GM23248 (cell line): ENCODE results near the gene NEMP2. TPM values are rescaled to one million over a fixed set of nuclear protein-coding genes. Genes with fewer than 3 reads are reported as not detected.

Source experiments
- DNase-seq: peaks from one replicate; pipeline ENCODE4 v3.0.0-alpha.2; 2015
- H2AFZ ChIP-seq: fragments of 200-600 bp; sonication (generic); 2 replicates; pipeline ENCODE4 v1.6.1; 2016; ENCODE audit warnings: antibody characterized with exemption
- H3F3A ChIP-seq: fragments of 200-600 bp; sonication (generic); 2 replicates; pipeline ENCODE4 v1.6.1; 2016; ENCODE audit warnings: mild to moderate bottlenecking, antibody characterized with exemption, mixed run types; ENCODE audit not compliant: insufficient read depth
- H3K27ac ChIP-seq: fragments of 200-600 bp; sonication (generic); 2 replicates; pipeline ENCODE4 v1.5.1; 2016; ENCODE audit warnings: mild to moderate bottlenecking
- H3K27me3 ChIP-seq: fragments of 200-600 bp; sonication (generic); replicated peaks from 2 replicates; pipeline ENCODE4 v1.6.1; 2016; ENCODE audit warnings: mild to moderate bottlenecking; ENCODE audit not compliant: insufficient read depth
- H3K36me3 ChIP-seq: fragments of 200-600 bp; sonication (generic); 2 replicates; pipeline ENCODE4 v1.6.1; 2016; ENCODE audit warnings: low read depth, mild to moderate bottlenecking
- H3K4me1 ChIP-seq: fragments of 200-600 bp; sonication (generic); 2 replicates; pipeline ENCODE4 v1.6.1; 2016; ENCODE audit warnings: mild to moderate bottlenecking; ENCODE audit not compliant: insufficient read depth
- H3K4me2 ChIP-seq: fragments of 200-600 bp; sonication (generic); one replicate; pipeline ENCODE4 v1.6.1; 2016; ENCODE audit warnings: mild to moderate bottlenecking; ENCODE audit not compliant: unreplicated experiment
- H3K4me3 ChIP-seq: fragments of 200-600 bp; sonication (generic); 2 replicates; pipeline ENCODE4 v1.5.1; 2016; ENCODE audit warnings: mild to moderate bottlenecking
- H3K79me2 ChIP-seq: fragments of 200-600 bp; sonication (generic); 2 replicates; pipeline ENCODE4 v1.6.1; 2016; ENCODE audit warnings: mild to moderate bottlenecking; ENCODE audit not compliant: insufficient read depth
- H3K9ac ChIP-seq: fragments of 200-600 bp; sonication (generic); 2 replicates; pipeline ENCODE4 v1.6.1; 2016; ENCODE audit warnings: mild to moderate bottlenecking
- H3K9me2 ChIP-seq: fragments of 200-600 bp; sonication (generic); 2 replicates; pipeline ENCODE4 v1.6.1; 2016; ENCODE audit warnings: mixed run types, mild to moderate bottlenecking, moderate library complexity; ENCODE audit not compliant: insufficient read depth
- H3K9me3 ChIP-seq: fragments of 200-600 bp; sonication (generic); one replicate; pipeline ENCODE4 v1.6.1; 2017; ENCODE audit warnings: low read depth
- H4K20me1 ChIP-seq: fragments of 200-600 bp; sonication (generic); 2 replicates; pipeline ENCODE4 v1.6.0; 2016; ENCODE audit not compliant: insufficient read depth
- EZH2 ChIP-seq: fragments of 200-600 bp; sonication (generic); IDR thresholded peaks from 2 replicates; pipeline ENCODE4 v1.6.1; 2018; ENCODE audit warnings: antibody characterized with exemption, mild to moderate bottlenecking; ENCODE audit not compliant: insufficient read depth, poor library complexity, severe bottlenecking
- EZH2phosphoT487 ChIP-seq: fragments of 200-600 bp; sonication (generic); IDR thresholded peaks from 2 replicates; pipeline ENCODE4 v1.6.1; 2018; ENCODE audit warnings: antibody characterized with exemption, moderate library complexity, mild to moderate bottlenecking, low read depth; ENCODE audit not compliant: insufficient read depth
- WGBS, 2 experiments: methylation state at CpG; one replicate each; pipeline ENCODE4 v1.1.6; 2015 to 2017; ENCODE audit warnings: low lambda C conversion rate in 2 of 2, low coverage in 1 of 2; ENCODE audit errors: missing lambda C conversion rate in 2 of 2; 5-methylcytosine and 5-hydroxymethylcytosine counted together
- in situ Hi-C: fragments of 300-500 bp; cut with MboI; formaldehyde crosslinking; loops from 2 replicates; pipeline ENCODE4 v1.15.0; 2020
- polyA plus RNA-seq: library from polyadenylated mRNA; unstranded; fragments of >200 nt; fragmentation: Nextera tagmentation; extraction: Ambion mirVana; gene quantifications from 2 replicates; pipeline ENCODE4 v1.2.1, GENCODE V29; 2016
- total RNA-seq: library from RNA; depleted of rRNA; stranded (reverse); fragments of >200 nt; shearing (Covaris generic); gene quantifications from 2 replicates; pipeline ENCODE4 v1.2.3, GENCODE V29; 2014

The NEMP2 gene
- total and polyA plus RNA-seq, 2 experiments from 2014 or later = 2.7 to 3.8 TPM

DNA sequence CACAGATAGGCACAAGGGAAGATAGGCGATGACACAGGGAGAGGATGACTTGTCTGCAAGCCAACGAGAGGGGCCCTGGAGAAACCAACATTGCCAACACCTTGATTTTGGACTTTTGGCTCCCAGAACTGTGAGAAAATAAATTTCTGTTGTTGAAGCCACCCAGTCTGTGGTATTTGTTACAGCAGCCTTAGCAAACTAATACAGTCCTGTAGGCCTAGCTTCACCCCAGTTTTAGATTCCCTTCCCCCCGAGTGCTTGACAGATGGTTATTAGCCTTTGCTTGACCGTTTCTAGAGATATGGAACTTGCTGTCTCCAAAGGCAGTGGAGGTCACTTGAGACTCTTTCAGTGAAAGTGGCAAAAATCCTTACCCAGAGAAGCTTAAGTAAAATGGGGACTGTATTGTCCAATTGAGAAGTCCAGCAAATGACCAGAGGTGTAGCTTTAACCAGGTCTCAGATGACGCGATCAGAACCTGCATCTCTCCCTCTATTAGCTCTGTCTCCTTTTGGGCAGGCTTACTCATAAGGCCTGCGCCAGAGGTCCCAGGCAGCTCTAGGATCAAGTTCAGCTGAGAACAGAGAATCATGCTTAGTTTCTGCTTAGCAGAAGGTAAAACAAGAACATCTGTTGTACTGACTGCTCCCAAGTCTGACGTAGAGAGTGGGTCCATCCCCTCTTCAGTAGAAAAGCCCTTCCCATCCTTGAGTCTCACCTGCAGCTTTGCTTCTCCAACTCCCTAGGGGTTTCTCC lies 76.0 kb downstream of the NEMP2 start:
- Histone ChIP-seq H3K27ac (no peak overlapping the region), H2AFZ (no peak overlapping the region), H4K20me1 (no peaks in the 10 kb centered on the region), H3K79me2 (no peaks in the 10 kb centered on the region), H3K4me2 (no peak overlapping the region), H3K9ac (no peak overlapping the region), H3K27me3 (no peaks in the 10 kb centered on the region), H3K9me3 (no peaks in the 10 kb centered on the region), H3K36me3 (no peaks in the 10 kb centered on the region), H3K4me1 (no peaks in the 10 kb centered on the region), H3F3A (no peaks in the 10 kb centered on the region), H3K9me2 (no peaks in the 10 kb centered on the region), H3K4me3 (no peak overlapping the region)
- in situ Hi-C loops = no loop called here
- 82 to 84% methylated on average over 8 of the region's 8 CpGs for WGBS, 2 experiments
- no peak for DNase-seq
- TF ChIP-seq EZH2phosphoT487 = no peak
- TF ChIP-seq EZH2 = no peak

GRCh38 chr2:190457256-190457655 lies 77.3 kb downstream of the NEMP2 start:
- Histone ChIP-seq H4K20me1 (no peaks in the 10 kb centered on the region), H3K27ac (no peak overlapping the region), H3K79me2 (no peaks in the 10 kb centered on the region), H3K4me2 (no peak overlapping the region), H2AFZ (no peak overlapping the region), H3K9ac (no peak overlapping the region), H3K4me1 (no peaks in the 10 kb centered on the region), H3F3A (no peaks in the 10 kb centered on the region), H3K36me3 (no peaks in the 10 kb centered on the region), H3K27me3 (no peaks in the 10 kb centered on the region), H3K4me3 (no peak overlapping the region), H3K9me2 (no peaks in the 10 kb centered on the region), H3K9me3 (no peaks in the 10 kb centered on the region)
- in situ Hi-C loops = no loop called here
- no peak for DNase-seq
- TF ChIP-seq EZH2phosphoT487 (no peak), EZH2 (no peak)
- 83 to 87% methylated on average over 2 of the region's 2 CpGs for WGBS, 2 experiments

- 0 out of 2 replicates have a peak, but pooled peaks cover 3% of the 10 kb centered on the region for H3F3A ChIP-seq
- no peaks in the 10 kb centered on the region for H3K9me2 ChIP-seq
- no peak overlapping the region for H3K27ac ChIP-seq
- no peak overlapping the region for H3K9ac ChIP-seq
- no peaks in the 10 kb centered on the region for H3K36me3 ChIP-seq
- H4K20me1 ChIP-seq = no peaks in the 10 kb centered on the region
- 91% methylated on average over 7 of the region's 7 CpGs for WGBS, 2 experiments
- no peak overlapping the region for H2AFZ ChIP-seq
- H3K4me2 ChIP-seq = no peak overlapping the region
- no peak for DNase-seq
- H3K27me3 ChIP-seq = no peaks in the 10 kb centered on the region
- H3K9me3 ChIP-seq = no peaks in the 10 kb centered on the region
- no peaks in the 10 kb centered on the region for H3K79me2 ChIP-seq
- H3K4me1 ChIP-seq = peaks cover 3% of the 10 kb centered on the region; the same call in 1 of the 2 replicates
- in situ Hi-C loops = no loop called here
- TF ChIP-seq EZH2phosphoT487 = no peak
- no peak for TF ChIP-seq EZH2
- H3K4me3 ChIP-seq = no peak overlapping the region
Measured at GRCh38 chr2:190456833-190457232, 77.7 kb downstream of the NEMP2 start.

DNA sequence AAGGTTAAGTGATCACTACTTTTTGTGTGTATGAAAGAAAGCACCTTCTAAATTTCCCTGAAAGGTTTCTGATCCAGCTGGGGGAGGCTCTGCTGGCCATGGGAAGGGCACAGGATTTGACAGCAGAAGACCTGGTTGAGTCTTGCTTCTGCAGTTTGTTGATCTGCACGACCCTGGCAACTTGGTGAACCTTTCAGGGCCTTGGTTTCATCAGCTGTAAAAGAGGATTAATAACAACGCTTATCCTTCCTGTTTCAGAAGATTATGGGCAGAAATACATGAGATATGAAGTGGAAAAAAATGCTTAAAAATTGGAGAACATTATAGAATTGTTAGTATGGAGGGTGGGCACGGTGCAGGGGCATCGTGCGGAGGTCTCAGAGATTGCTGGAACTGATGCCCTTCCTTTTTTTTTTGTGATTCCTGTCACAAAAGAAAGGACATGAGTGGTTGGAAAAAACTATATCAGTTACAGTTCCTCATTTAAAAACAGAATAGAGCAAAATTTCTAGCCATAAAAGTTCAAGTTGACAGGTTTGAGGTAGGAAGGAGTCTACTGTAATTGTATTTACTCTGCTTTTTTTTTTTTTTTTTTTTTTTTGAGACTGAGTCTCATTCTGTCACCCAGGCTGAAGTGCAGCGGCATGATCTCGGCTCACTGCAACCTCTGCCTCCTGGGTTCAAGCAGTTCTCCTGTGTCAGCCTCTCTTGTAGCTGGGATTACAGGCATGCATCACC lies 79.0 kb downstream of the NEMP2 start:
- H4K20me1 ChIP-seq = no peaks in the 10 kb centered on the region
- H3K9ac ChIP-seq = no peak overlapping the region
- H3K4me1 ChIP-seq = peaks cover 6% of the 10 kb centered on the region; the same call in 1 of the 2 replicates
- H3K27ac ChIP-seq = no peak overlapping the region
- in situ Hi-C loops = no loop called here
- TF ChIP-seq EZH2 (no peak), EZH2phosphoT487 (no peak)
- H3K79me2 ChIP-seq = no peaks in the 10 kb centered on the region
- no peaks in the 10 kb centered on the region for H3K9me2 ChIP-seq
- DNase-seq = no peak
- H3K4me2 ChIP-seq = no peak overlapping the region
- 83 to 87% methylated on average over 7 of the region's 7 CpGs for WGBS, 2 experiments
- no peak overlapping the region for H2AFZ ChIP-seq
- H3F3A ChIP-seq = 0 out of 2 replicates have a peak, but pooled peaks cover 13% of the 10 kb centered on the region
- no peaks in the 10 kb centered on the region for H3K36me3 ChIP-seq
- no peaks in the 10 kb centered on the region for H3K27me3 ChIP-seq
- no peak overlapping the region for H3K4me3 ChIP-seq
- no peaks in the 10 kb centered on the region for H3K9me3 ChIP-seq
